ENCODE measurements around the gene NTSR1.

GRCh38 chr20:62770111-62770910 is 61.7 kb downstream of the NTSR1 start:
- TF ChIP-seq CTCF (conservative IDR thresholded peaks at IDR 0.05; ENCODE audit: low read depth, low read length) (no peak), EZH2 (IDR thresholded peaks at IDR 0.05; ENCODE audit: low read length, unreplicated experiment) (no peak)
